HPDE6-E6E7 (cell line): ENCODE results near the gene NFKBIZ.
"Not testable (repeated sequence)": the region's sequence is repeated elsewhere in the genome, so short reads cannot be mapped to it uniquely, and the experiment has no call there.

ENCODE experiments used
- DNase-seq: peaks from one replicate; pipeline ENCODE4 v3.0.0; 2011; ENCODE audit warnings: missing footprints; ENCODE audit errors: extremely low spot score

Gene NFKBIZ

DNA sequence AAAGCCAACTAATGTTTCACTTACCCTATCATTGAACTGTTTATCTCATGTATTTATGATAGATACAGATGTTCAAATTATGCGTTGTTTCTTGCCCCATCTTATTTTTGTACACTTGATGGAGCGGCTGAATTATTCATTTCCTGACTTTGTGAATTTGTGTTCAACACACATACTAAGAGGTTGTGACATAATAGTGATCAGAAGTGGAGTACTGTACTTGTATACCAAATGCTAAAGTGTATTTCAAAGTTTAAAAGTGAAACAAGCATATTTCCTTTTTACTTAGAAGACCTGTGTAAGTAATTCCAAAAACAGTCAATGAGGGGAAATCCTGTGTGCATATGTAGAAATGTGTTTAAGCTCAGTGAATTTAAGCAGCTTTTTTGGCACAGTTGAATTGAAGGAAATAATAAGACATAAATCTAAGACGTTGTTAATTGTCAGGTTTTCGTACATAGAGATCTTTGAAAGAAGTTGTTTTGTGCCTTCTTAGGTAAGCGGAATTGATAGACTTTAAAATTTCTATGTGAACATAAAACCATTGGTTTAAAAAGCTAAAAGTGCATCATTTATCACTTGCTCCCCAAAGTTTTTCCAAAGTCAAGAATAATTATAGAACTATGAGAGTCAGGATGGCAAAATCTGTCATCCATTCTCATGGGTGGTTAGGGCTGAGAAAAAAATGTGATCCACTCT lies 1.9 kb downstream of the NFKBIZ start:
- DNase-seq, result no peak

DNA sequence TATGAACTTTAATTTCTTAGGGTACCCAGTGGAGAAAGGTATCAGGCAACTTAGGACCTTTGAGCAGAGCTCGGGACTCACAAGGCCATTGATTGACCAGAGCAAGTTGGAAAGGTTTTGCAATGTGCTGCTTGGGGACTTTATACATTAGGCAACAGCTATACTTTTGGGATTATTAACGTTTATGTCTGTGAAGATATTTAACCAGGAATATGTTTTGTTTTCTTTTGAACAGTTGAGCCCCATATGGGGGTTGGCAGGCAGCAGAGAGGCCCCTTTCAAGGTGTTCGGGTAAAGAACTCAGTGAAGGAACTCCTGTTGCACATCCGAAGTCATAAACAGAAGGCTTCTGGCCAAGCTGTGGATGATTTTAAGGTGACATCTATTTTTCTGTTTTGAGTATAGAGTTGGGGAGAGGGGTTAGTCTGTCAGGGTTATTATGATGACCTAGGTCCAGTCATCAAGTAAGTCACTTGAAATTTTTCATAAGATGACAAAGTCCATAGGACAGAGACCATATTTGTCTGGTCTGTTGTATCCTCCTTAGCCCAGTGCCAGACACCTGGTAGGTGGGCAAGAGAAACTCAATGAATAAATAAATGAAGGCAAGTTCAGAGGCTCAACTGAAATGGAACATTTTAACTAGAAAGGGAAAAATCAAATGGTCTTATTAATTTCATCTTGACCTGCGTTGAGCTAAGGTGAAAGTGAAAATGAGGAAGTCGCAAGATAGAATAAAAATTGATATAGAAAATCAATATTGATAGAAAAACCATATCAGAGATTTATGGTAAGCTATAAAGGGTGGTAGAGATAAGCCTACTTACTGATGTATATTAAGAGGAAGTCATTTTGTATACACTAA lies 2.8 kb downstream of the NFKBIZ start:
- no peak for DNase-seq

DNA sequence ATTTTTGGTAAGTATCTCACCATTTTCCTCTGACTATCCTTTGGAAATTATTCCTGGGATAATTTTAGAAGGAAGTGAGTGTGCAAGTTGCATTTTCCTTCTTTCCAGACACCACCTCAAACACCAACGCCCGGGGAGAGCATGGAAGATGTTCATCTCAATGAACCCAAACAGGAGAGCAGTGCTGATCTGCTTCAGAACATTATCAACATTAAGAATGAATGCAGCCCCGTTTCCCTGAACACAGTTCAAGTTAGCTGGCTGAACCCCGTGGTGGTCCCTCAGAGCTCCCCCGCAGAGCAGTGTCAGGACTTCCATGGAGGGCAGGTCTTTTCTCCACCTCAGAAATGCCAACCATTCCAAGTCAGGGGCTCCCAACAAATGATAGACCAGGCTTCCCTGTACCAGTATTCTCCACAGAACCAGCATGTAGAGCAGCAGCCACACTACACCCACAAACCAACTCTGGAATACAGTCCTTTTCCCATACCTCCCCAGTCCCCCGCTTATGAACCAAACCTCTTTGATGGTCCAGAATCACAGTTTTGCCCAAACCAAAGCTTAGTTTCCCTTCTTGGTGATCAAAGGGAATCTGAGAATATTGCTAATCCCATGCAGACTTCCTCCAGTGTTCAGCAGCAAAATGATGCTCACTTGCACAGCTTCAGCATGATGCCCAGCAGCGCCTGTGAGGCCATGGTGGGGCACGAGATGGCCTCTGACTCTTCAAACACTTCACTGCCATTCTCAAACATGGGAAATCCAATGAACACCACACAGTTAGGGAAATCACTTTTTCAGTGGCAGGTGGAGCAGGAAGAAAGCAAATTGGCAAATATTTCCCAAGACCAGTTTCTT lies 3.9 kb downstream of the NFKBIZ start:
- DNase-seq, result no peak

DNA sequence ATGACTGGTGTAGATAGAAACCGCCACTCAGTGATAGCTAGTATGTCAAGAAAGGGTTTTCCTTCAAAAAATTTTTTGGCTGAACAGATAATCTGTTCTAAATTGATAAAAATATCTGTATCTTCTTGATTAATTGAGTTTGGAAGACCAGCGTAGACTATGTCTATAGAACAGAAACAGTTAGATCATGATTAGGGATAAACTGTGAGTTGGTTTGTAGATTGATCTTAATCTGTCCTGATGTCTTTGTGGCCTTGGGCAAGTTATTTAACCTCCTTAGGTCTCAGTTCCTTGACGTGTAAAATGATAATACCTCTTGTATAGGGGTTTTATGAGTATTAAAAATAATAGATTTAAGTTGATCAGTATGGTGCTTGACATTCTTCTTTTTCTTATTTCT lies 4.7 kb downstream of the NFKBIZ start:
- DNase-seq, result no peak

DNA sequence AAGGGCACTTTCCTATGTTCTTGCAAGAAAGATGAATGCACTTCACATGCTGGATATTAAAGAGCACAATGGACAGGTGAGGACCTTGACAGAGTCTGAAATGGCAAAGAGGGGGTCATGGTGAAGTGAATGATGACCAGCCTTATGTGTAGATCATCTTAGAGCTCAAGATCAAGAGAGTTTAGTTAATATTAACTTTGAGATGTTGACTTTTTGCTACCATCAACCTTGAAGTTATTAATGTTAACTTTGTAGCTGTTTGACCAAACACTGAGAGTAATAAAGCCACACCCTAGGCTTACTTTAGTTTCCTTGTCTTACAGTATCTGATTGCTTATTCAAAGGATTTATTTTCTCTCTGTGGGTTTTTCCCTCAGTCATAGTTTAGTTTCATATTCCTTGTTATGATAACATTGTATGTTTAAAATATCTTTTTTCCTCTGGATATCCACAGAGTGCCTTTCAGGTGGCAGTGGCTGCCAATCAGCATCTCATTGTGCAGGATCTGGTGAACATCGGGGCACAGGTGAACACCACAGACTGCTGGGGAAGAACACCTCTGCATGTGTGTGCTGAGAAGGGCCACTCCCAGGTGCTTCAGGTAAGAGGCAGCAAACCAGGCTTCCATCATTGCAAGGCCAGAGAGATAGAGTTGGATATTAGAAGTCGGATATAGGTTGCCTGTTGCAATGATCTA lies 5.4 kb downstream of the NFKBIZ start:
- no peak for DNase-seq

DNA sequence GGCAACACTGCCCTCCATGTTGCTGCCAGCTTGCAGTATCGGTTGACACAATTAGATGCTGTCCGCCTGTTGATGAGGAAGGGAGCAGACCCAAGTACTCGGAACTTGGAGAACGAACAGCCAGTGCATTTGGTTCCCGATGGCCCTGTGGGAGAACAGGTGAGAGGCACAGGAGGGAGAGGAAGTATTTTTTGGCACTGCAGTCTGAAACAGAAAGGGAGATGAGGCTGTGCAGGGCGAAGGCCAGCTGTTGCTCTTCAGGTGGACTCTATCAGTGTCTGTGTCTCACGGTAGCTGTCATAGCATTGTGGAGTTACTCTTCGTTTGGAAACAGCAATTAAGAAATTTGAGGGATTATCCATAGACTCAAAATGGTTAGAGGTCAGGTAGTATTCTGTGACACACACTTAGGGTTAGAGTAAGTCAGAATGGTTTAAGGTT lies 8.0 kb downstream of the NFKBIZ start:
- no peak for DNase-seq

DNA sequence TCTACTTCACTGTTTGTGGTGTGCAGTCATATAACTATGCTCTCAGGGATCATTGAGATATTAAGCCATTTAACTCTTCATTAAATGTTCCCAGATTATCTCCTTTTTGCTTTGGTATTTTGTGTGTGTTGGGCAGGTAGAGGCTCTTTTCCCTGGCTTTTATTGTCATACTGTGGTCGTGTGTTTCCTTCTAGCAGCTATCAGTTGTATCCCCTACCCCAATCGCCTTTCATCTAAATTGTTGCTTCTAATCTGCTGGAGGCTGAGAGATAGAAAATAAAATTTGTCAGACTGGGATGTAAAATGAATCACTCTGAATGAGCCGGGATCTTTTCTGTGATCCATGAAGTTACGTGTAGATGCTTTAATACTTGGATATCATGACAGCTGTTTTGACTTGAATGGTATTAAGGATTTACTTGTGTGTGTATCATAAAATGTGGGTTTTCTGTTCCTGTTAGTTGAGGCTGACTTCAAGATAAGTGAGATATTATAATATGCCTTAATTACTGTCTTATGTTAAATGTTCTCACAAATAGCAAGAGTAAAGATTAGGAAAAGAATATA lies 9.2 kb downstream of the NFKBIZ start:
- no peak for DNase-seq

DNA sequence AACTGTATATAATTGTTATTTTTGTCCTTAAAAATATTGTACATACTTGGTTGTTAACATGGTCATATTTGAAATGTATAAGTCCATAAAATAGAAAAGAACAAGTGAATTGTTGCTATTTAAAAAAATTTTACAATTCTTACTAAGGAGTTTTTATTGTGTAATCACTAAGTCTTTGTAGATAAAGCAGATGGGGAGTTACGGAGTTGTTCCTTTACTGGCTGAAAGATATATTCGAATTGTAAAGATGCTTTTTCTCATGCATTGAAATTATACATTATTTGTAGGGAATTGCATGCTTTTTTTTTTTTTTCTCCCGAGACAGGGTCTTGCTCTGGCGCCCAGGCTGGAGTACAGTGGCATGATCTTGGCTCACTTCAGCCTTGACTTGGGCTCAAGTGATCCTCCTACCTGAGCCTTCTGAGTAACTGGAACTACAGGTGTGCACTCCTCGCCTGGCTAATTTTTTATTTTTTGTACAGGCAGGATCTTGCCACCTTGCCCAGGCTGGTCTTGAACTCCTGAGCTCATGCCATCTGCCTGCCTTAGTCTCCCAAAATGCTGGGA lies 10.7 kb downstream of the NFKBIZ start:
- no peak for DNase-seq

DNA sequence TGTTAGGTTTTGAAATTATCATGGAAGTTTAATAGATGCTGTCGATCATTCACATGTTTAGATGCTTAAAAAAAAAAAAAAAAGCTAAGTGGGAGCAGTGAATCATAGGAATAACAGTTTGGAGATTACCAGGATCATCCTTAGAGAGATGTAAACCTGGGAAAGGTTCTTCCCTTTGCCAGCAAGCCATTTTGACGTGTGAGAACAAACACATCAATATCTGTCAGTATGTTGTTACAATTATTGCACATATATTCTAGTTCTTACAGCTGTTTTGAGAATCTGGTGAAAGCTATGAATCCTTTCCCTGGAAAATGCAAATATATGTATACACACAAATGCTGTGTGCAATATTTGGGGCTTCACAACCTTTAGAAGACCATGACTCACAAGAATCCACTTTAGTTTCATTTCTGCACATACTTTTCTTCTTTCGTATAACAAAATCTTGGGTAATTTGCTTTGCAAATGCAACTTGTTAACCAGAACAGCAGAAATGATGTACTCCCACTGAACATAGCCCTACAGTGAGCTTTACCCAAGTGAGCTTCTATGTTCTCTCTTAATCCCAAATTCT lies 12.0 kb downstream of the NFKBIZ start:
- no peak for DNase-seq

DNA sequence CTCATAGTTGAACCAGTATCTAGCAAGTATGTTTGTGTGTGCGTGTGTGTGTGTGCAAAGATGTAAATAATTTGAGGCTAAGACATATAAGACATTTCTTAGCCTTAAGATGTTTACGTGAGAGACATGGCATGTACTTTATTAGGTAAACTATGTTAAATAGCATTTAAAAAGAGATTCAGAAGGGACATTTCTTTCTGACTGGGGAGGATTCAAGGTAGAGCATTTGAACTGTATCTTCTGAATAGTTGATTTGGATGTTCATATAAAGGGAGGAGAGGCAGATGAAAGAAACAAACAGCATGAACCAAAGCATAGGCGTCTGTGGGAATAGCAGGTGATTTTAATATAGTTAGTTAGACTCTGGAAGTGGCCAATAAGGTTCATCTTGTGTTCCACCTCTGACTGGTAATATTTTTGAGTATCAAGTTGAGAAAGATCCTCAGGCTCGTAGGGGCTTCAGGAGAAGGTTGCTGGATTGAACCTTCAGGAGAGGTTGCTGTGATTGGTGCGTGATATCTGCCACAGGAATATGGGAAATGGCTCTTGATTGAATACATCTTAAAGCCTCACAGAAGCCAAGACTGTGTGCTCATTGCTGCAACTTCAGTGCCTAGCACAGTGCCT lies 12.6 kb downstream of the NFKBIZ start:
- DNase-seq, result no peak

DNA sequence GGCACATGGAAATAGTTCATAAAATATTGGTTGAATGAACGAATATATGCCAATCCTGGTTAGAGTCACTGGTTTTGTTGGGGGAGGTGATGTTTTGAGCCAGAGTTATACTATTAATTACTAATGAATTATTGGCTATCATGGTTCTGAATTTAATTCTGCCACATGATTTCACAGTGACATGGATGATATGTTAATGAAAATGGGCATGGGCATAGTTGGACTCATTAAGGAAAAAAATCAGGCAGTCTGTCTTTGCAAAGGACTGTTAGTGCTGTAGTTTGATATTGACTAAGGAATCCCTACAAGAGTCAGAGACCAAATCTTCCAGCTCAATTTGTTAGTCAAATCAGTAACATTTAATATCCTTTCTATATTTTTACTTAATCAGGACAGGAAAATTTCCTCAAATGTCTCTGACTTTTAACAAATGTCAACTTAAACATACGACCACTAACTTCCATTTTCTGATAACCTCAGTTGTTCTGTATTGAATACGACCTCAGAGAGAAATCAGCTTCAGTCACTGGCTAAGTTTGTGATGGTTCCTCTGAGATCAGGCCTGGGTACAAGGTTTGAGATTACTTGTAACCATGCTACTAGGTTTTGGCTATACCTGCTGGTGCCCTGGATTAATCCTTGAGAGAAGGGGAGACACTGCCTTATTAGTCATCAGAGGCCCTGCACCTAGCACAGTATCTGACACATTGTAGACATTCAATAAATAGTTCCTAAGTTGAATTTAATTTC lies 13.3 kb downstream of the NFKBIZ start:
- no peak for DNase-seq

DNA sequence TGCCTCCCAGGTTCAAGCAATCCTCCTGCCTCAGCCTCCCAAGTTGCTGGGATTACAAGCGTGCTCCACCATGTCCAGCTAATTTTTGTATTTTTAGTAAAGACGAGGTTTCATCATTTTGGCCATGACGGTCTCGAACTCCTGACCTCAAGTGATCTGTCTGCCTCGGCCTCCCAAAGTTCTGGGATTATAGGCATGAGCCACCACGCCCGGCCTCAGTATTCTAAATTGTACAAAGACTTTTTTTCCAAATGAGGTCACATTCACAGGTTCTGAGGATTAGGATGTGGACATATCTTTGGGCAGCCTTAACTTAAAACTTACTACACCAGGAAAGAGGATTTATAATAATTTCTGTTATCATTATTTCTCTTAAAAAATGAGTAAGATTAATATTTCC lies 15.6 kb downstream of the NFKBIZ start:
- not testable (repeated sequence) for DNase-seq

DNA sequence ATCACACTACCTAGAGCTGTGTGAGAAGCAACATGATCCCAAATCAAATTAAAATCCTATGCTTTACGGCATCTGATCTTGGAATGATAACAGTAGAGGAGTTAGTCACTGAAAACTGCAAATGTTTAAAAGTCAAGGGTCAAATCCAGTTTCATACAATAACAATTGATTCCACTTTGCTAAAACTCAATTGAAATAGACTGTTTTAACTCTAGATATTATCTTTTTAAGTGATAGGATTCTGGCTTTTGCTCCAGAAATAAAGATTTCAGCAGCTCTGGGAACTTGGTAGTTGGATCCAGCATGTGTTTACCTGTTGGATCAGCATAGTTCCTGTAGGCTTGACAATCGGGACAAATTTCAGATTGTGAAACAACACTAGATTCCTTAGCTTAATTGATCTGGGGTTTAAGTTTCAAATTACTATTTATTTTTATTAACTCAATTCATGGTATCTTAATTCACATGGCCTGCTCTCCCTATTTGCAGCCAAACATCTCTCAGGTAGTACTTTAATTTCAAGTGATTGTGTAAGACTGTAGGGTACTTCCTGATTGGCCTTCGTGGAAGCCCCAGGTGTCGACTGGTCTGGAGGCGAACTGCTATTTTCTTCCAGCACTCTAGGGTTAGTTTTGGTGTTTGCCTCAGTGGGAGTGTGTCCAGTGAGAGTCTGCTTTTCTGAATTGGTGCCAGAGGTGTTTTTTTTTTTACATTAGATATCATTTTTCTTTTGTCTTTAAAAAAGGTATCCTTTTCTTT lies 16.6 kb downstream of the NFKBIZ start:
- no peak for DNase-seq

DNA sequence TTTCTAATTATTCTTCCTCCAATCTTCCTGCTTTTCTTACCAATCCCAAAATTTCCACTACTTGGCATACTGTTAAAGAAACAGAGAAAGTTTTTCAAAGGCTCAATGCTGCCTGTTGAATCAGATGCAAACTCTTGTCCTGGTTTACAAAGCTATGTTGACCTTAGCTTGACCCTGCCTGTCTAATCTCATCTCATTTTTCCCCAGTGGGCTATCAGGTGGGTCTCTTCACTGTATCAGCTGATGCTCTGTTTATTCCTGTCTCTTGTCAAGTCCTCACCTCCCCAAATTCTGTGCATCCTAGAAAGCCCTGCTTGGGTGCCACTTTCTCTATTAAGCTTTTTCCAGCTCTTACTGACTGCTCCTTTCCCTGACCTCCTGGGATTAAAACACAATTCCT lies 18.2 kb downstream of the NFKBIZ start:
- no peak for DNase-seq

DNA sequence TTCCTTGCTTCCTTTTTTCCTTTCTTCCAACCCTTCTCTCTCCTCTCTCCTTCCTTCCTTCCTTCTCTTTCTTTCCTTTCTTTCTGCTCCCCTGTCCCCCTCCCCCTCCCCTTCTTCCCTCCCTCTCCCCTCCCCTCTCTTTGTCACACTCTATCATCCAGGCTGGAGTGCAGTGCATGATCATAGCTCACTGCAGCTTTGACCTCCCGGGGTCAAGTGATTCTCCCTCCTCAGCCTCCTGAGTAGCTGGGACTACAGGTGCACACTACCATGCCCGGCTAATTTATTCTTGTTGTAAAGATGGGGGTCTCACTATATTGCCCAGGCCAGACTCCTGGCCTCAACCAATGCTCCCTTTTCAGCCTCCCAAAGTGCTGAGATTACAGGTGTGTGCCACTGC lies 18.7 kb downstream of the NFKBIZ start:
- DNase-seq, result no peak

DNA sequence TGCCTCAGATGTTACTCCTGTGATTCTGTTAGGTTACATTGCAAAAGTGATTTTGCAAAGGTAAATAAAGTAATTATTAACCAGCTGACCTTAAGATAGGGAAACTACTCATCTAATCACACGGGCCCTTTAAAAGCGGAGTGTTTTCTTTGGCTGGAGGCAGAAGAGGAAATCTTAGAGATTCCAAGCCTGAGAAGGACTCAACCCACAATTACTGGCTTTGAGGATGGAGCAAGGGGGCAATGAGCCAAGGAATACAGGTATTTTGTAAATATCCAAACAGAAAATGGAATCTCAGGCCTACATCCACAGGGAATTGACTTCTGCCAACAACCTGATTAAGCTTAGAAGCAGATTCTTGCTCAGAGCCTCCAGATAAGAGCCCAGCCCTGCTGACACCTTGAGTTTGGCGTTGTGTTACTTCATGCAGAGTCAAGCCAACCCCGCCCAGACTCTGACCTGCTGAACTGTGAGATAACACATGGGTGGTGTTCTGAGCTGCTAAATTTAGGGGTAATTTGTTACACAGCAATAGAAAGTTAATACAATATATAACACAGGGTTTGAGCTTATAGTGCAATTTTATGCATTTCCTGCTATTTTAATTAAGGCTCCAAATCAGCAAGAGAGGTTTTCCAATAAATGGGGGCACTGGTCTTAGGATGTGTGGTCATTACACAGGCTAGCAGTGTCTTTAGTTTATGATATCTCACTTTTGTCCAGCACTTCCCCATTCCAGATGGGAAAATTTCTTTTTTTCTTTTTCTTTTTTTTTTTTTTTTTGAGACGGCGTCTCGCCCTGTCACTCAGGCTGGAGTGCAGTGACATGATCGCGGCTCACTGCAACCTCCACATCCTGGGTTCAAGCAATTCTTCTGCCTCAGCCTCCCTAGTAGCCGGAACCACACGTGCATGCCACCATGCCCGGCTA lies 19.5 kb downstream of the NFKBIZ start:
- no peak for DNase-seq

DNA sequence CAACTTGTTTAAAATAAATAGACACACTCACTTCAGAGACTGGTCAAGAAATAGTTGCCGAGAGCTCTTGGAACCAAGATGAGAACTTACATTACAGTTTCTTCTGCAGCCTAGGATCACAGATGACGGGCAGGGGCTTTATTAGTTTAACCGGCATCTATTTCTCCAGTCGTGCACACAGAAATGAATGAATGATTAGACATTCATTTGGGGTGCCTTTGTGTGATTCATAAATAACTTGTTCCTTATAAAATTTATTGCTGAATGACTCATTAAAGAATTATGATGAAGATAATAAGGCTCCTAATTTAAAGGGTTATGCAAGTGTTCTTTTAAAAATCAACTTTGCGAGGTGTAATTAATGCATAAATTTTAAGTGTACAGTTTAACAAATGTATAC lies 20.8 kb downstream of the NFKBIZ start:
- DNase-seq, result no peak

DNA sequence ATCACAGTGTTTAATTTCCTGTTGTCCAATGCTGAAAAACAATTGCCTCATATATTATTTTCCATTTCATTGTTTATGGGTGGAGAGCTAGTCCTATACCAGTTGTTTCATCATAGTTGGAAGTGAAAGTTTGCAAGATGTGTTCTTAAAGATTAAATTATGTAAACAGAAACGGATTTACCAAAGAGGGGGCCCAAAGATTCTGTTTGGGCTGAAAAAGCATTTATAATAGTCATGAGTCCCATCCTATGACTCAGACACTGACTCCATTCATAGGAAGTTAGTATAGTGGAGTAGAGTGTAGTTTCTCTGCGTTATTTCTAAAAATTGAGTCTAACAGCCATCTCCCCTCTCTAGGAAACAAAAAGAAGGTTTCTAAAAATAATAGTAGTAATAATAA lies 24.3 kb downstream of the NFKBIZ start:
- DNase-seq, result no peak
